Measurements from ENCODE around the gene MEP1A.

- TF ChIP-seq POLR2AphosphoS5 (IDR thresholded peaks at IDR 0.05; ENCODE audit: insufficient read depth, low read depth, low read length), result no peak
- TF ChIP-seq CTCF (IDR thresholded peaks at IDR 0.05; ENCODE audit: extremely low read depth in 1 of 2, insufficient read depth in 1 of 2, low read depth in 1 of 2, low read length in 2 of 2), result no peak
Observed at GRCh38 chr6:46743425-46744158, 49.6 kb upstream of the MEP1A start.

All from endothelial cell of umbilical vein (primary cell).